Cardiac muscle cell (in vitro differentiated cells and primary cell): ENCODE measurements around the gene KIF7. TPM values are rescaled to one million over a fixed set of nuclear protein-coding genes. Genes with fewer than 3 reads are reported as not detected.

Experiments used
- DNase-seq, 2 donors: peaks; one replicate each; pipeline versions ENCODE4 v3.0.0 to v3.0.0-alpha.2; 2010 to 2017; ENCODE audit warnings: low read depth in 1 of 2, low spot score in 1 of 2
- H3K27ac ChIP-seq: fragments of 200-600 bp; sonication (generic); 2 replicates; pipeline ENCODE4 v1.5.1; 2016
- H3K27me3 ChIP-seq: fragments of 200-600 bp; sonication (generic); 2 replicates; pipeline ENCODE4 v1.6.0; 2016; ENCODE audit warnings: control low read depth
- H3K36me3 ChIP-seq: fragments of 200-600 bp; sonication (generic); 2 replicates; pipeline ENCODE4 v1.5.1; 2016; ENCODE audit warnings: control low read depth
- H3K4me1 ChIP-seq: fragments of 200-600 bp; sonication (generic); 2 replicates; pipeline ENCODE4 v1.8.1; 2017; ENCODE audit warnings: low read depth, mild to moderate bottlenecking, mixed run types
- H3K4me3 ChIP-seq: fragments of 200-600 bp; sonication (generic); 2 replicates; pipeline ENCODE4 v1.5.1; 2016; ENCODE audit warnings: mild to moderate bottlenecking
- H3K9me3 ChIP-seq: fragments of 200-600 bp; sonication (generic); 2 replicates; pipeline ENCODE4 v1.5.1; 2017; ENCODE audit warnings: low read depth, mild to moderate bottlenecking, control low read depth
- CTCF ChIP-seq: IDR thresholded peaks from 2 replicates; pipeline ENCODE4 v1.5.1; 2012; ENCODE audit warnings: low read depth, mild to moderate bottlenecking, low read length
- polyA plus RNA-seq: library from polyadenylated mRNA; unstranded; fragments of >200 nt; fragmentation: Nextera tagmentation; extraction: Ambion mirVana; gene quantifications from 2 replicates; pipeline ENCODE4 v1.2.1, GENCODE V29; 2016
- total RNA-seq: library from RNA; depleted of rRNA; stranded (reverse); fragments of >200 nt; gene quantifications from 2 replicates; pipeline ENCODE4 v1.2.3, GENCODE V29; 2016

Gene KIF7
- total and polyA plus RNA-seq, 2 experiments from 2014 or later = 12.5 to 33.8 TPM

- H3K36me3 ChIP-seq = no peaks in the 10 kb centered on the region
- no peak overlapping the region for H3K4me3 ChIP-seq
- no peak overlapping the region for H3K27ac ChIP-seq
- DNase-seq = peak in 1 of 2 donors; percentile 63
- H3K9me3 ChIP-seq = no peaks in the 10 kb centered on the region
- H3K4me1 ChIP-seq = no peaks in the 10 kb centered on the region
- TF ChIP-seq CTCF = no peak
- H3K27me3 ChIP-seq = no peaks in the 10 kb centered on the region
Measured at GRCh38 chr15:89672221-89673164, 17.2 kb upstream of the KIF7 start.

- H3K36me3 ChIP-seq = no peaks in the 10 kb centered on the region
- no peaks in the 10 kb centered on the region for H3K27me3 ChIP-seq
- TF ChIP-seq CTCF = no peak
- DNase-seq = no peak
- H3K4me3 ChIP-seq = no peak overlapping the region
- H3K4me1 ChIP-seq = no peaks in the 10 kb centered on the region
- no peak overlapping the region for H3K27ac ChIP-seq
- no peaks in the 10 kb centered on the region for H3K9me3 ChIP-seq
Measured at GRCh38 chr15:89671687-89672086, 16.4 kb upstream of the KIF7 start.

- Histone ChIP-seq H3K4me1 (no peaks in the 10 kb centered on the region), H3K9me3 (no peaks in the 10 kb centered on the region), H3K4me3 (no peak overlapping the region), H3K36me3 (no peaks in the 10 kb centered on the region), H3K27ac (no peak overlapping the region), H3K27me3 (no peaks in the 10 kb centered on the region)
- no peak for TF ChIP-seq CTCF
- DNase-seq = no peak
Measured at GRCh38 chr15:89670971-89671560, 15.8 kb upstream of the KIF7 start.

GRCh38 chr15:89669941-89670340, 14.7 kb upstream of the KIF7 start:
- Histone ChIP-seq H3K27me3 (no peaks in the 10 kb centered on the region), H3K27ac (no peak overlapping the region), H3K4me3 (no peak overlapping the region), H3K36me3 (no peaks in the 10 kb centered on the region), H3K9me3 (no peaks in the 10 kb centered on the region), H3K4me1 (no peaks in the 10 kb centered on the region)
- DNase-seq = no peak
- no peak for TF ChIP-seq CTCF

GRCh38 chr15:89669309-89669865, 14.1 kb upstream of the KIF7 start:
- Histone ChIP-seq H3K9me3 (no peaks in the 10 kb centered on the region), H3K4me1 (no peaks in the 10 kb centered on the region), H3K27me3 (no peaks in the 10 kb centered on the region), H3K36me3 (no peaks in the 10 kb centered on the region), H3K27ac (no peak overlapping the region), H3K4me3 (no peak overlapping the region)
- DNase-seq = no peak
- TF ChIP-seq CTCF = no peak
